Suprapubic skin (tissue), 4 donors: ENCODE data around the gene RBBP8NL. TPM values are rescaled to one million over a fixed set of nuclear protein-coding genes. Genes with fewer than 3 reads are reported as not detected.

Experiments used
- DNase-seq, 2 donors: peaks; one replicate each; pipeline ENCODE4 v3.0.0-alpha.2; 2019; ENCODE audit warnings: low spot score in 2 of 2
- H3K27ac ChIP-seq: fragments of 200-600 bp; sonication (generic); one replicate; pipeline ENCODE4 v1.5.1; 2019
- H3K27me3 ChIP-seq: fragments of 200-600 bp; sonication (generic); one replicate; pipeline ENCODE4 v1.5.1; 2019
- H3K36me3 ChIP-seq: fragments of 200-600 bp; sonication (generic); one replicate; pipeline ENCODE4 v1.5.1; 2019
- H3K4me1 ChIP-seq: fragments of 200-600 bp; sonication (generic); one replicate; pipeline ENCODE4 v1.5.1; 2019
- H3K4me3 ChIP-seq: fragments of 200-600 bp; sonication (generic); one replicate; pipeline ENCODE4 v1.5.1; 2019; ENCODE audit warnings: mild to moderate bottlenecking
- H3K9me3 ChIP-seq: fragments of 200-600 bp; sonication (generic); one replicate; pipeline ENCODE4 v1.5.1; 2019
- EP300 ChIP-seq: sonication (generic); formaldehyde crosslinking; IDR thresholded peaks from one replicate; pipeline ENCODE4 v1.6.1; 2017; ENCODE audit warnings: antibody characterized with exemption
- POLR2A ChIP-seq, 2 donors: fragments of 450-650 bp; IDR thresholded peaks; one replicate each; pipeline ENCODE4 v1.6.1; 2017; ENCODE audit warnings: antibody characterized with exemption in 2 of 2, mild to moderate bottlenecking in 2 of 2, moderate library complexity in 2 of 2
- POLR2AphosphoS5 ChIP-seq, 3 donors: sonication (generic); formaldehyde crosslinking; IDR thresholded peaks; one replicate each; pipeline ENCODE4 v1.6.1; 2017; ENCODE audit warnings: antibody characterized with exemption in 3 of 3
- WGBS: methylation state at CpG from one replicate; pipeline ENCODE4 v1.1.5; 2018; 5-methylcytosine and 5-hydroxymethylcytosine counted together
- total RNA-seq, 4 donors: library from RNA; depleted of rRNA; stranded (reverse); fragments of >200 nt; gene quantifications; one replicate each; pipeline ENCODE4 v1.1.0, GENCODE V29; 2016
- TF ChIP-seq, protein P1 (sequence below), 2 donors: fragments of 200-600 bp in 1 of 2; fragments of 450-650 bp in 1 of 2; sonication (generic) in 1 of 2; IDR thresholded peaks; one replicate each; pipeline ENCODE4 v1.5.1; 2016 to 2019; ENCODE audit warnings: antibody characterized with exemption in 2 of 2, mild to moderate bottlenecking in 1 of 2, moderate library complexity in 1 of 2

RBBP8NL gene
- total RNA-seq, 4 donors from 2014 or later, result 2.0 to 6.6 (median 3.9) TPM

DNA sequence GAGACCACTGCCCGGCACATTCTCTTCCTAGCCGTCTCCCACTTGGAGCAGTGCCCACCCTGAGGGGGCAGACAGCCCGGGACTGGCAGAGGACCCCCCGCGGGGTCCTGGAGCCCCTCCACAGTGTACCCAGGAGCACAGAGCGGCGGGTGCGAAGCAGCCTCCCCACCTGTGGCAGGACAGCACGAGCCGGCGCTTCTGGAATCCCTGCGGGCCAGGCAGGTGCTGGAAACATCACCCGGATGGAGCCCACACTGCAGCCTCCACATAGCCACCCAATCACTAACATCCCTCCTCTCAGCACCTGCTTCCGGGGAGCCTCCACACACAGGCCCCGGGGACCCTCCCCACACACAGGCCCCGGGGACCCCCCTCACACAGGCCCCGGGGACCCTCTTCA lies 29.8 kb upstream of the RBBP8NL start:
- Histone ChIP-seq H3K4me3 (no peak overlapping the region), H3K4me1 (no peaks in the 10 kb centered on the region), H3K27ac (no peak overlapping the region), H3K9me3 (no peaks in the 10 kb centered on the region), H3K36me3 (no peaks in the 10 kb centered on the region), H3K27me3 (peaks cover 86% of the 10 kb centered on the region)
- TF ChIP-seq POLR2A (IDR thresholded peaks at IDR 0.05), result no peak
- TF ChIP-seq, protein P1, sequence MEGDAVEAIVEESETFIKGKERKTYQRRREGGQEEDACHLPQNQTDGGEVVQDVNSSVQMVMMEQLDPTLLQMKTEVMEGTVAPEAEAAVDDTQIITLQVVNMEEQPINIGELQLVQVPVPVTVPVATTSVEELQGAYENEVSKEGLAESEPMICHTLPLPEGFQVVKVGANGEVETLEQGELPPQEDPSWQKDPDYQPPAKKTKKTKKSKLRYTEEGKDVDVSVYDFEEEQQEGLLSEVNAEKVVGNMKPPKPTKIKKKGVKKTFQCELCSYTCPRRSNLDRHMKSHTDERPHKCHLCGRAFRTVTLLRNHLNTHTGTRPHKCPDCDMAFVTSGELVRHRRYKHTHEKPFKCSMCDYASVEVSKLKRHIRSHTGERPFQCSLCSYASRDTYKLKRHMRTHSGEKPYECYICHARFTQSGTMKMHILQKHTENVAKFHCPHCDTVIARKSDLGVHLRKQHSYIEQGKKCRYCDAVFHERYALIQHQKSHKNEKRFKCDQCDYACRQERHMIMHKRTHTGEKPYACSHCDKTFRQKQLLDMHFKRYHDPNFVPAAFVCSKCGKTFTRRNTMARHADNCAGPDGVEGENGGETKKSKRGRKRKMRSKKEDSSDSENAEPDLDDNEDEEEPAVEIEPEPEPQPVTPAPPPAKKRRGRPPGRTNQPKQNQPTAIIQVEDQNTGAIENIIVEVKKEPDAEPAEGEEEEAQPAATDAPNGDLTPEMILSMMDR (IDR thresholded peaks at IDR 0.05), result no peak
- TF ChIP-seq EP300, result no peak
- TF ChIP-seq POLR2AphosphoS5 (IDR thresholded peaks at IDR 0.05), result no peak
- 87% methylated on average over 8 of the region's 17 CpGs for WGBS
- no peak for DNase-seq

DNA sequence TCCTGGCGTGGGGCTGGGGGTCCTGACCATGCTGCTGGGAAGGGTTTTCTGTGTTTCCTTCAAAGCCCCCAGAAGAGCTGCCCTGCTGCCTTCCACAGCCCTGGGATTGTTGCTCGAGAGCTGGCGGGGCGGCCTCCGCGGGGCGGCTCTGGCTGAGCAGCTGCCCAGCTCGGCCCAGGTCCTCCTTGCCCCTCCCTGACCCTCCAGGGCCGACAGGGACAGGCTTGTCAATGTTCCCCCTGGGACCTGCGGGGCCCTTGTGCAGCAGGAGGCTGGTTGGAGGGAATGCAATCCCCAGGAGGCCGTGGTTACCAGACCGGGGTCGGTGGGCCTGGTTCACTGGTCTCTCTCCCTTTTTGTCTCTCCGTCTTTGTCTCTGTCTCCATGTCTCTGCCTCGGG lies 28.6 kb upstream of the RBBP8NL start:
- Histone ChIP-seq H3K27me3 (peaks cover 87% of the 10 kb centered on the region), H3K9me3 (no peaks in the 10 kb centered on the region), H3K36me3 (no peaks in the 10 kb centered on the region)

GRCh38 chr20:62454904-62455636 lies 27.7 kb upstream of the RBBP8NL start:
- no peaks in the 10 kb centered on the region for H3K4me1 ChIP-seq
- peaks cover 90% of the 10 kb centered on the region for H3K27me3 ChIP-seq
- DNase-seq, result no peak
- H3K36me3 ChIP-seq, result no peaks in the 10 kb centered on the region
- H3K4me3 ChIP-seq, result no peak overlapping the region
- no peaks in the 10 kb centered on the region for H3K9me3 ChIP-seq
- TF ChIP-seq POLR2A (IDR thresholded peaks at IDR 0.05), result no peak
- no peak for TF ChIP-seq EP300
- TF ChIP-seq POLR2AphosphoS5 (IDR thresholded peaks at IDR 0.05), result no peak
- no peak overlapping the region for H3K27ac ChIP-seq
- 54% methylated on average over 19 of the region's 30 CpGs for WGBS

More for the DNA sequence above, 28.6 kb upstream of the RBBP8NL start:
- no peak for TF ChIP-seq POLR2AphosphoS5 (IDR thresholded peaks at IDR 0.05)
- Histone ChIP-seq H3K4me3 (no peak overlapping the region), H3K4me1 (no peaks in the 10 kb centered on the region), H3K27ac (no peak overlapping the region)
- no peak for DNase-seq
- WGBS, result 85% methylated on average over 7 of the region's 15 CpGs

GRCh38 chr20:62453186-62453808 lies 26.0 kb upstream of the RBBP8NL start:
- Histone ChIP-seq H3K36me3 (no peaks in the 10 kb centered on the region), H3K4me1 (no peaks in the 10 kb centered on the region), H3K27ac (no peak overlapping the region), H3K27me3 (peaks cover 91% of the 10 kb centered on the region), H3K4me3 (no peak overlapping the region), H3K9me3 (no peaks in the 10 kb centered on the region)
- no peak for DNase-seq
- no peak for TF ChIP-seq EP300
- TF ChIP-seq POLR2AphosphoS5 (IDR thresholded peaks at IDR 0.05), result no peak
- TF ChIP-seq, protein P1 (IDR thresholded peaks at IDR 0.05), result no peak
- no peak for TF ChIP-seq POLR2A (IDR thresholded peaks at IDR 0.05)
- WGBS, result 79% methylated on average over 15 of the region's 17 CpGs

- Histone ChIP-seq H3K27me3 (peaks cover 91% of the 10 kb centered on the region), H3K4me1 (no peaks in the 10 kb centered on the region), H3K36me3 (no peaks in the 10 kb centered on the region), H3K9me3 (no peaks in the 10 kb centered on the region), H3K4me3 (no peak overlapping the region), H3K27ac (no peak overlapping the region)
- TF ChIP-seq, protein P1 (IDR thresholded peaks at IDR 0.05), result no peak
- TF ChIP-seq POLR2A (IDR thresholded peaks at IDR 0.05) (no peak), EP300 (no peak), POLR2AphosphoS5 (IDR thresholded peaks at IDR 0.05) (no peak)
- DNase-seq, result no peak
- 53% methylated on average over 5 of the region's 18 CpGs for WGBS
Measured at GRCh38 chr20:62452475-62453095, 25.2 kb upstream of the RBBP8NL start.

DNA sequence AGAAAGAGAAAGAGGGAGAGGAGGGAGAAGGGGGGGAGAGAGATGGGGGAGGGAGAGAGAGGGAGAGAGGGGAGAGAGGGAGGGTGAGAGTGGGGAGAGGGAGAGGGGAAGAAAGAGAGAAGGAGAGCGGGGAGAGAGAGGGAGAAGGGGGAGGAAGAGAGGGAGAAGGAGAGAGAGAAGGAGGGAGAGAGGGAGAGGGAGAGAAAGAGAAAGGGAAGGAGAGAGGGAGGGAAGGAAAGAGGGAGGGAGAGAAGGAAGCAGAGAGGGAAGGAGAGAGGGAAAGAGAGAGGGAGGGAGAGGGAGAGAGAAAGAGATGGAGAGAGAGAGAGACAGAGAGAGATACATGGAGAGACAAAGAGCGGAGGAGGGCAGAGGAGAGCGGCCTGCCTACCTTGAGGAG lies 24.6 kb upstream of the RBBP8NL start:
- H3K4me1 ChIP-seq, result no peaks in the 10 kb centered on the region
- H3K27me3 ChIP-seq, result peaks cover 90% of the 10 kb centered on the region
- no peak for DNase-seq
- no peaks in the 10 kb centered on the region for H3K36me3 ChIP-seq
- WGBS, result 85% methylated on average over 3 of the region's 3 CpGs
- TF ChIP-seq EP300 (no peak), POLR2AphosphoS5 (IDR thresholded peaks at IDR 0.05) (no peak), POLR2A (IDR thresholded peaks at IDR 0.05) (no peak)
- TF ChIP-seq, protein P1 (IDR thresholded peaks at IDR 0.05), result no peak
- no peaks in the 10 kb centered on the region for H3K9me3 ChIP-seq
- H3K27ac ChIP-seq, result no peak overlapping the region
- H3K4me3 ChIP-seq, result no peak overlapping the region
